Measurements from ENCODE around the gene MBOAT2.

DNA sequence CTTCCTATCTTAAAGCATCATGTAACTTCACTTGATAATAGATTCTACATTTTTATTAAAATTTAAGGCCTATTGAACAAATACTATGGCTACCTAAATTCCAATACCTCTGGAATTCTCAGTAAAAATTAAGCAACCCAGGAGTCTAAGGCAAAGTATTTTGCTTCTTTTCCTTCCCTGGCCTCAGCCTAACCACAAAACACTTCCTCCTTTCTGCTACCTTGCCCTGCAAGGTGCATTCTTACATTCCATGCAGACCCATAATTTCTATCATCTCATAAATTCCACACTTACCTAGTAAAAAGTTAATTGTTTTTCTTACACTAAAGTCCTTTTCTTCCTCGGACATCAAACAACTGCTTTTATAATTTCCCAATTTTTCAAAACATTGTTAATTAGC is 3.7 kb downstream of the MBOAT2 start:
- TF ChIP-seq, protein P1, sequence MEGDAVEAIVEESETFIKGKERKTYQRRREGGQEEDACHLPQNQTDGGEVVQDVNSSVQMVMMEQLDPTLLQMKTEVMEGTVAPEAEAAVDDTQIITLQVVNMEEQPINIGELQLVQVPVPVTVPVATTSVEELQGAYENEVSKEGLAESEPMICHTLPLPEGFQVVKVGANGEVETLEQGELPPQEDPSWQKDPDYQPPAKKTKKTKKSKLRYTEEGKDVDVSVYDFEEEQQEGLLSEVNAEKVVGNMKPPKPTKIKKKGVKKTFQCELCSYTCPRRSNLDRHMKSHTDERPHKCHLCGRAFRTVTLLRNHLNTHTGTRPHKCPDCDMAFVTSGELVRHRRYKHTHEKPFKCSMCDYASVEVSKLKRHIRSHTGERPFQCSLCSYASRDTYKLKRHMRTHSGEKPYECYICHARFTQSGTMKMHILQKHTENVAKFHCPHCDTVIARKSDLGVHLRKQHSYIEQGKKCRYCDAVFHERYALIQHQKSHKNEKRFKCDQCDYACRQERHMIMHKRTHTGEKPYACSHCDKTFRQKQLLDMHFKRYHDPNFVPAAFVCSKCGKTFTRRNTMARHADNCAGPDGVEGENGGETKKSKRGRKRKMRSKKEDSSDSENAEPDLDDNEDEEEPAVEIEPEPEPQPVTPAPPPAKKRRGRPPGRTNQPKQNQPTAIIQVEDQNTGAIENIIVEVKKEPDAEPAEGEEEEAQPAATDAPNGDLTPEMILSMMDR (conservative IDR thresholded peaks at IDR 0.05 in 1 of 2, IDR thresholded peaks at IDR 0.05 in 1 of 2; ENCODE audit: extremely low read depth in 1 of 2, insufficient read depth in 1 of 2, low read depth in 1 of 2, low read length in 2 of 2), result no peak
- TF ChIP-seq EZH2 (IDR thresholded peaks at IDR 0.05; ENCODE audit: borderline replicate concordance, low read length), result no peak
